Measurements from ENCODE around the gene TMCC2. TPM values are rescaled to one million over a fixed set of nuclear protein-coding genes. Genes with fewer than 3 reads are reported as not detected.
"Not testable (repeated sequence)": the region's sequence is repeated elsewhere in the genome, so short reads cannot be mapped to it uniquely, and the experiment has no call there.

The TMCC2 gene
- total RNA-seq, 1 donor from 2014 or later: 7.1 TPM

DNA sequence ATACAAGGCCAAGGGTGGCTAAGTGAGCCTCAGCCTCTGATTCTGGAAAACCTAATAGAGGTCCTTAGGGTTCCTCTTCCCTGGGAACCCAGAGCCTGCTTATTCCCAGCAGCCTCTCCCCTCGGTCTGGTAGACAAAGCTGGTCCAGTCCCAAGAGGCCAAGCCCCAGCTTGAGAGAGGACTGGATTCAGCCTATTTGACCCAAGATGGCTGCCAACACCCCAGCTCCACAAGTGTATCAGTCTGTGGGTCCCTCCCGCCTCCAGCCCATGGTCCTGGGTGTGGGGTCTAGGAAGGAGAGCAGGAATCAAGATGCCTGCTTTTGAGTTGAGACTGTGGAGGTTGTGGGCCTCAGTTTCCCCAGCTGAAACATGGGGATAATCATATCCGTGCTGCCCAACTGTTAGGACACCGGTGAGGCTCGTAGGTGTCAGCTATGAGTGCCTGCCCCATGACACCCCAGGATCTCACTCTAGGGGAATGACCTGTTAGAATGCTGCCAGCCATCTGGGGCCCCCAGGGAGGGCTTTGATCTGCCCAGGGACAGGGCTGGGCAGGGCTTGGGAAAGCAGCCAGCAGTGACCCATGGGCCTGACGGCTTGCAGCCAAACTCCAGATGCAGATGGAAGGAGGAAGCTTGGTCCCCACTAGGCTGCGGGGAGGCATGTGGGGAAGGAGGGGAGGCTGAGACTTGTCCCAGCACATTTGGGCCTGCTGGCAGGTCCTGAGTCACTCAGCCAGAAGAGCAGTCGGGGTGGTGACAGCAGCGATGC is 48.4 kb downstream of the TMCC2 start:
- TF ChIP-seq EZH2 (IDR thresholded peaks at IDR 0.05): no peak
- no peak for TF ChIP-seq EZH2phosphoT487 (IDR thresholded peaks at IDR 0.05)
- TF ChIP-seq, protein P1, sequence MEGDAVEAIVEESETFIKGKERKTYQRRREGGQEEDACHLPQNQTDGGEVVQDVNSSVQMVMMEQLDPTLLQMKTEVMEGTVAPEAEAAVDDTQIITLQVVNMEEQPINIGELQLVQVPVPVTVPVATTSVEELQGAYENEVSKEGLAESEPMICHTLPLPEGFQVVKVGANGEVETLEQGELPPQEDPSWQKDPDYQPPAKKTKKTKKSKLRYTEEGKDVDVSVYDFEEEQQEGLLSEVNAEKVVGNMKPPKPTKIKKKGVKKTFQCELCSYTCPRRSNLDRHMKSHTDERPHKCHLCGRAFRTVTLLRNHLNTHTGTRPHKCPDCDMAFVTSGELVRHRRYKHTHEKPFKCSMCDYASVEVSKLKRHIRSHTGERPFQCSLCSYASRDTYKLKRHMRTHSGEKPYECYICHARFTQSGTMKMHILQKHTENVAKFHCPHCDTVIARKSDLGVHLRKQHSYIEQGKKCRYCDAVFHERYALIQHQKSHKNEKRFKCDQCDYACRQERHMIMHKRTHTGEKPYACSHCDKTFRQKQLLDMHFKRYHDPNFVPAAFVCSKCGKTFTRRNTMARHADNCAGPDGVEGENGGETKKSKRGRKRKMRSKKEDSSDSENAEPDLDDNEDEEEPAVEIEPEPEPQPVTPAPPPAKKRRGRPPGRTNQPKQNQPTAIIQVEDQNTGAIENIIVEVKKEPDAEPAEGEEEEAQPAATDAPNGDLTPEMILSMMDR (IDR thresholded peaks at IDR 0.05): no peak
- no peak overlapping the region for H3K9ac ChIP-seq
- no peak for DNase-seq (ENCODE audit: low spot score)
- H4K20me1 ChIP-seq (ENCODE audit: low read depth): no peaks in the 10 kb centered on the region
- no peak overlapping the region for H3K4me2 ChIP-seq
- Mint-ChIP-seq H3K36me3 (peaks cover 3% of the 10 kb centered on the region), H3K4me3 (no peak overlapping the region), H3K9me3 (no peaks in the 10 kb centered on the region), H3K27me3 (ENCODE audit: insufficient read depth, low read depth) (peaks cover 7% of the 10 kb centered on the region), H3K27ac (peak overlapping the region; percentile 81), H3K4me1 (peaks cover 44% of the 10 kb centered on the region)
- H3K4me3 ChIP-seq: no peak overlapping the region
- H3K27ac ChIP-seq: no peak overlapping the region
- no peaks in the 10 kb centered on the region for H3K9me3 ChIP-seq (ENCODE audit: low read depth)
- no peaks in the 10 kb centered on the region for H3K36me3 ChIP-seq
- H2AFZ ChIP-seq (replicated peaks): no peak overlapping the region
- peaks cover 31% of the 10 kb centered on the region for H3F3A ChIP-seq (ENCODE audit: low read depth)
- H3K79me2 ChIP-seq (ENCODE audit: low read depth): no peaks in the 10 kb centered on the region
- no peaks in the 10 kb centered on the region for H3K27me3 ChIP-seq
- H3K4me1 ChIP-seq: peaks cover 28% of the 10 kb centered on the region

DNA sequence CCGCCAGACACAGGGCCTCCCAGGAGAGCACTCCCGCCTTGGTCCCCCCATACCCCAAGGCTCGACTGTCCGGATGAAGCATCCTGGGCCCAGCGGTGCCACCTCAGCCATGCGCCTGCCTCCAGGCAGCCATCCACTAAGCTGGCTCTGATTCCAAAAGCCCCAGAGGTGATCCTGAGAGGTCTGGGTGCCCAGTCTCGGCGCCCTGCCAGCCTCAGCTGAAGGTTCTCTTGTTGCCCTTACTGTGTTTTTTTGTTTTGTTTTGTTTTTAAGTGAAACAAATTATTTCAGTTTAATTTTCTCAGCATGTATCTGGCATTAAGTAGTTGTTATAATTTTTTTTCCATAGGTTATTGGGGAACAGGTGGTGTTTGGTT is 48.9 kb downstream of the TMCC2 start:
- Histone ChIP-seq H3K27me3 (no peaks in the 10 kb centered on the region), H3F3A (ENCODE audit: low read depth) (peaks cover 25% of the 10 kb centered on the region), H3K4me2 (no peak overlapping the region), H3K9ac (no peak overlapping the region), H3K36me3 (no peaks in the 10 kb centered on the region), H3K9me3 (ENCODE audit: low read depth) (no peaks in the 10 kb centered on the region), H3K79me2 (ENCODE audit: low read depth) (no peaks in the 10 kb centered on the region), H3K4me3 (no peak overlapping the region), H4K20me1 (ENCODE audit: low read depth) (no peaks in the 10 kb centered on the region), H2AFZ (replicated peaks) (no peak overlapping the region), H3K4me1 (peaks cover 26% of the 10 kb centered on the region), H3K27ac (no peak overlapping the region)
- Mint-ChIP-seq H3K4me1 (peaks cover 44% of the 10 kb centered on the region), H3K9me3 (no peaks in the 10 kb centered on the region), H3K36me3 (peaks cover 3% of the 10 kb centered on the region), H3K4me3 (peak overlapping the region; percentile 41), H3K27me3 (ENCODE audit: insufficient read depth, low read depth) (peaks cover 7% of the 10 kb centered on the region), H3K27ac (peak overlapping the region; percentile 87)
- DNase-seq (ENCODE audit: low spot score): no peak
- TF ChIP-seq EZH2phosphoT487 (IDR thresholded peaks at IDR 0.05): no peak
- TF ChIP-seq, protein P1 (IDR thresholded peaks at IDR 0.05): no peak
- no peak for TF ChIP-seq EZH2 (IDR thresholded peaks at IDR 0.05)

DNA sequence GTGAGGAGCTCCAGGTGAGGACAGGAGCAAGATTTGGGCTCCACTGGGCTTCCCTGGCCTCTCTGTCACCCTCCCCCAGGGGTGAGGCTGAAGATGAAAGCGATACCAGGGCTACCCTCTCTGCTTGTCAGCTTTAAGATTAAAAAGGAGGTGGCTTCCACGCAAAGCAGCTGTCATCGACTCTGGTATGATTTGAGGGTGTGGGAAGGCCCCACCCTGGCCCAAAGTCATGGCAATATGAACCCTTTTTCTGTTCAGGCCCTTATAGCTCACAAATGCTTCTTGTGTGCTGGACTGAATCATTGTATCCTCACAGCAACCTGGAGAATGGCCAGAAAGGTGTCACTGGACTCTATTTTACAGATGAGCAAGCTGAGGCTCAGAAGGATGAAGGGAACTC is 52.2 kb downstream of the TMCC2 start:
- no peaks in the 10 kb centered on the region for H3K36me3 Mint-ChIP-seq
- no peak overlapping the region for H3K9ac ChIP-seq
- no peak for DNase-seq (ENCODE audit: low spot score)
- no peaks in the 10 kb centered on the region for H3K9me3 ChIP-seq (ENCODE audit: low read depth)
- H3K4me3 ChIP-seq: no peak overlapping the region
- no peaks in the 10 kb centered on the region for H3K79me2 ChIP-seq (ENCODE audit: low read depth)
- peaks cover 8% of the 10 kb centered on the region for H3K27me3 Mint-ChIP-seq (ENCODE audit: insufficient read depth, low read depth)
- H3K36me3 ChIP-seq: no peaks in the 10 kb centered on the region
- TF ChIP-seq, protein P1 (IDR thresholded peaks at IDR 0.05): no peak
- no peak for TF ChIP-seq EZH2phosphoT487 (IDR thresholded peaks at IDR 0.05)
- TF ChIP-seq EZH2 (IDR thresholded peaks at IDR 0.05): no peak
- H3K27me3 ChIP-seq: no peaks in the 10 kb centered on the region
- H3K4me1 Mint-ChIP-seq: peaks cover 49% of the 10 kb centered on the region
- no peak overlapping the region for H2AFZ ChIP-seq (replicated peaks)
- H3K27ac Mint-ChIP-seq: no peak overlapping the region
- no peaks in the 10 kb centered on the region for H4K20me1 ChIP-seq (ENCODE audit: low read depth)
- peaks cover 17% of the 10 kb centered on the region for H3F3A ChIP-seq (ENCODE audit: low read depth)
- no peak overlapping the region for H3K4me3 Mint-ChIP-seq
- peaks cover 27% of the 10 kb centered on the region for H3K4me1 ChIP-seq
- H3K27ac ChIP-seq: no peak overlapping the region
- H3K4me2 ChIP-seq: no peak overlapping the region
- H3K9me3 Mint-ChIP-seq: no peaks in the 10 kb centered on the region

DNA sequence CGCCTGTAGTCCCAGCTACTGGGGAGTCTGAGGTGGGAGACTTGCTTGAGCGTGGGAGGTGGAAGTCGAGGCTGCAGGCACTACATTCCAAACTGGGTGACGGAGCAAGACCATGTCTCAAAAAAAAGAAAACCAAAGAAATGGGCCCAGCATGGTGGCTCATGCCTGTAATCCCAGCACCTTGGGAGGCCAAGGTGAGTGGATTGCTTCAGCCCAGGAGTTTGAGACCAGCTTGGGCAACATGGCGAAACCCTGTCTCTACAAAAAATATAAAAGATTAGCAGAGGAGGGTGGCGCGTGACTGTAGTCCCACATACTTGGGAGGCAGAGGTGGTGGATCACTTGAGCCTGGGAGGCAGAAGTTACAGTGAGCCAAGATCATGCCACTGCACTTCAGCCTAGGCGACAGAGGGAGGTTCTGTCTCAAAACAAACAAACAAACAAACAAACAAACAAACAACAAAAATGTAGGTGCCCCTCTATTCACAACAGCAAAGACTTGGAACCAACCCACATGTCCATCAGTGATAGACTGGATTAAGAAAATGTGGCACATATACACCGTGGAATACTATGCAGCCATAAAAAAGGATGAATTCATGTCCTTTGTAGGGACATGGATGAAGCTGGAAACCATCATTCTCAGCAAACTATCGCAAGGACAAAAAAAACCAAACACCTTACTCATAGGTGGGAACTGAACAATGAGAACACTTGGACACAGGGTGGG is 53.1 kb downstream of the TMCC2 start:
- not testable (repeated sequence) for H3K9me3 ChIP-seq (ENCODE audit: low read depth); H3K27me3 ChIP-seq; H3K36me3 ChIP-seq; H3K9me3 Mint-ChIP-seq; DNase-seq (ENCODE audit: low spot score); H3K4me3 ChIP-seq; H3K4me2 ChIP-seq; H3K36me3 Mint-ChIP-seq; H2AFZ ChIP-seq (replicated peaks); H4K20me1 ChIP-seq (ENCODE audit: low read depth); H3K9ac ChIP-seq; H3K79me2 ChIP-seq (ENCODE audit: low read depth); H3K4me3 Mint-ChIP-seq; H3K27me3 Mint-ChIP-seq (ENCODE audit: insufficient read depth, low read depth); H3K27ac ChIP-seq
- Mint-ChIP-seq H3K27ac (peak overlapping the region; percentile 91), H3K4me1 (peaks cover 51% of the 10 kb centered on the region)
- peaks cover 25% of the 10 kb centered on the region for H3F3A ChIP-seq (ENCODE audit: low read depth)
- peaks cover 36% of the 10 kb centered on the region for H3K4me1 ChIP-seq

Data from neural progenitor cell (in vitro differentiated cells).